ENCODE results near the gene MYBPHL.

MYBPHL gene

GRCh38 chr1:109263234-109263596, 43.6 kb downstream of the MYBPHL start:
- no peak for DNase-seq

GRCh38 chr1:109262231-109263055, 44.4 kb downstream of the MYBPHL start:
- DNase-seq: no peak

- no peak for DNase-seq
These were observed 45.2 kb downstream of the MYBPHL start for GRCh38 chr1:109261578-109261977.

- no peak for DNase-seq
These were observed 45.8 kb downstream of the MYBPHL start for GRCh38 chr1:109261006-109261405.

GRCh38 chr1:109259674-109260557, 46.9 kb downstream of the MYBPHL start:
- DNase-seq: no peak

- no peak for DNase-seq
These were observed 48.0 kb downstream of the MYBPHL start for GRCh38 chr1:109258481-109259466.

GRCh38 chr1:109257682-109258421, 49.0 kb downstream of the MYBPHL start:
- DNase-seq: no peak

GRCh38 chr1:109256971-109257681, 49.7 kb downstream of the MYBPHL start:
- peak; percentile 89 for DNase-seq

- DNase-seq: no peak
These were observed 50.7 kb downstream of the MYBPHL start for GRCh38 chr1:109256085-109256484.

- no peak for DNase-seq
These were observed 51.1 kb downstream of the MYBPHL start for GRCh38 chr1:109255678-109256077.

- DNase-seq: no peak
These were observed 51.6 kb downstream of the MYBPHL start for GRCh38 chr1:109255097-109255651.

- no peak for DNase-seq
These were observed 52.2 kb downstream of the MYBPHL start for GRCh38 chr1:109254621-109255096.

GRCh38 chr1:109253803-109254620, 52.8 kb downstream of the MYBPHL start:
- peak; percentile 34 for DNase-seq

GRCh38 chr1:109252893-109253802, 53.7 kb downstream of the MYBPHL start:
- no peak for DNase-seq

- DNase-seq: no peak
These were observed 54.5 kb downstream of the MYBPHL start for GRCh38 chr1:109252167-109252892.

- DNase-seq: no peak
These were observed 55.3 kb downstream of the MYBPHL start for GRCh38 chr1:109251277-109252166.

All from EL (cell line).